H9 (cell line): Measurements from ENCODE around the gene DOCK11. TPM values are rescaled to one million over a fixed set of nuclear protein-coding genes. Genes with fewer than 3 reads are reported as not detected.

ENCODE experiments used
- DNase-seq: peaks from one replicate; pipeline ENCODE4 v3.0.0-alpha.2; 2017
- H2AFZ ChIP-seq: one replicate; pipeline ENCODE4 v1.6.1; 2013; ENCODE audit warnings: mild to moderate bottlenecking, low read length, control low read depth, moderate library complexity
- H2AK5ac ChIP-seq: 2 replicates; pipeline ENCODE4 v1.6.1; 2013; ENCODE audit warnings: low read length, control low read depth, mixed read lengths; ENCODE audit not compliant: insufficient read length
- H2BK120ac ChIP-seq: one replicate; pipeline ENCODE4 v1.6.1; 2013; ENCODE audit warnings: low read depth, mild to moderate bottlenecking, low read length, control low read depth, inconsistent platforms; ENCODE audit not compliant: poor library complexity, severe bottlenecking
- H2BK12ac ChIP-seq: 2 replicates; pipeline ENCODE4 v1.6.1; 2013; ENCODE audit warnings: low read length, control low read depth, mixed read lengths, low read depth; ENCODE audit not compliant: insufficient read length
- H2BK15ac ChIP-seq: 2 replicates; pipeline ENCODE4 v1.6.1; 2013; ENCODE audit warnings: low read depth, low read length, control low read depth
- H2BK20ac ChIP-seq: one replicate; pipeline ENCODE4 v1.6.1; 2013; ENCODE audit warnings: low read depth, mild to moderate bottlenecking, low read length, control low read depth, inconsistent platforms; ENCODE audit not compliant: poor library complexity, severe bottlenecking
- H2BK5ac ChIP-seq: 2 replicates; pipeline ENCODE4 v1.6.1; 2013; ENCODE audit warnings: low read length, control low read depth, mixed read lengths; ENCODE audit not compliant: insufficient read length
- H3K14ac ChIP-seq: 2 replicates; pipeline ENCODE4 v1.6.1; 2013; ENCODE audit warnings: low read length, control low read depth; ENCODE audit not compliant: insufficient read depth
- H3K18ac ChIP-seq: 2 replicates; pipeline ENCODE4 v1.6.1; 2013; ENCODE audit warnings: low read depth, mild to moderate bottlenecking, mixed read lengths, low read length, control low read depth; ENCODE audit not compliant: insufficient read length
- H3K23ac ChIP-seq: 2 replicates; pipeline ENCODE4 v1.6.1; 2013; ENCODE audit warnings: low read length, control low read depth, mixed read lengths, low read depth; ENCODE audit not compliant: insufficient read length
- H3K23me2 ChIP-seq: 2 replicates; pipeline ENCODE4 v1.6.1; 2013; ENCODE audit warnings: low read depth, mild to moderate bottlenecking, mixed read lengths, low read length, control low read depth; ENCODE audit not compliant: insufficient read length, poor library complexity, severe bottlenecking
- H3K27ac ChIP-seq: 2 replicates; pipeline ENCODE4 v1.5.1; 2013; ENCODE audit warnings: low read length, control low read depth, mixed read lengths, low read depth; ENCODE audit not compliant: insufficient read length
- H3K27me3 ChIP-seq: 2 replicates; pipeline ENCODE4 v1.6.1; 2013; ENCODE audit warnings: low read length, control low read depth, inconsistent platforms; ENCODE audit not compliant: insufficient read depth
- H3K4ac ChIP-seq: 2 replicates; pipeline ENCODE4 v1.6.1; 2013; ENCODE audit warnings: low read depth, mild to moderate bottlenecking, control low read depth, inconsistent platforms, low read length, moderate library complexity
- H3K4me1 ChIP-seq: 2 replicates; pipeline ENCODE4 v1.6.1; 2013; ENCODE audit warnings: low read length, control low read depth, inconsistent platforms; ENCODE audit not compliant: insufficient read depth
- H3K4me2 ChIP-seq: 2 replicates; pipeline ENCODE4 v1.6.1; 2013; ENCODE audit warnings: low read length, control low read depth, mixed read lengths; ENCODE audit not compliant: insufficient read length, insufficient read depth
- H3K56ac ChIP-seq: 2 replicates; pipeline ENCODE4 v1.6.1; 2013; ENCODE audit warnings: low read depth, mild to moderate bottlenecking, mixed read lengths, low read length, control low read depth; ENCODE audit not compliant: insufficient read length
- H3K79me1 ChIP-seq: 2 replicates; pipeline ENCODE4 v1.6.1; 2013; ENCODE audit warnings: low read depth, mild to moderate bottlenecking, moderate library complexity, low read length, control low read depth, inconsistent platforms; ENCODE audit not compliant: insufficient read depth, poor library complexity, severe bottlenecking
- H3K79me2 ChIP-seq: 2 replicates; pipeline ENCODE4 v1.6.1; 2013; ENCODE audit warnings: low read length, control low read depth, inconsistent platforms; ENCODE audit not compliant: insufficient read depth
- H3K9ac ChIP-seq: 2 replicates; pipeline ENCODE4 v1.6.1; 2013; ENCODE audit warnings: low read length, control low read depth, mixed read lengths; ENCODE audit not compliant: insufficient read length; ENCODE audit errors: extremely low read depth
- H3K9me3 ChIP-seq: one replicate; pipeline ENCODE4 v1.6.1; 2013; ENCODE audit warnings: low read depth, low read length, inconsistent platforms; ENCODE audit not compliant: control insufficient read depth
- H3T11ph ChIP-seq: one replicate; pipeline ENCODE4 v1.6.1; 2013; ENCODE audit warnings: mild to moderate bottlenecking, low read length, control low read depth, inconsistent platforms
- H4K20me1 ChIP-seq: one replicate; pipeline ENCODE4 v1.6.1; 2013; ENCODE audit not compliant: control insufficient read depth, insufficient read length, insufficient read depth
- H4K5ac ChIP-seq: 2 replicates; pipeline ENCODE4 v1.6.1; 2013; ENCODE audit warnings: low read depth, mild to moderate bottlenecking, mixed read lengths, low read length, control low read depth; ENCODE audit not compliant: insufficient read length
- H4K8ac ChIP-seq: replicated peaks from 2 replicates; pipeline ENCODE4 v1.6.1; 2013; ENCODE audit warnings: low read length, control low read depth, mixed read lengths, low read depth; ENCODE audit not compliant: insufficient read length
- H4K91ac ChIP-seq: 2 replicates; pipeline ENCODE4 v1.6.1; 2013; ENCODE audit warnings: low read depth, mild to moderate bottlenecking, moderate library complexity, mixed read lengths, low read length, control low read depth; ENCODE audit not compliant: insufficient read length
- H3K27ac Mint-ChIP-seq, 3 experiments: 2 replicates in 2 of 3; 3 replicates in 1 of 3; pipeline ENCODE4 v1.8.0; 2020 to 2021; ENCODE audit warnings: mixed read lengths in 3 of 3, mild to moderate bottlenecking in 1 of 3, moderate library complexity in 1 of 3
- H3K27me3 Mint-ChIP-seq: 2 replicates; pipeline ENCODE4 v1.8.0; 2021; ENCODE audit warnings: low read depth, mild to moderate bottlenecking, moderate library complexity, mixed read lengths
- H3K36me3 Mint-ChIP-seq, 3 experiments: 2 replicates in 2 of 3; 3 replicates in 1 of 3; pipeline ENCODE4 v1.8.0; 2020 to 2021; ENCODE audit warnings: low read depth in 3 of 3, mixed read lengths in 3 of 3; ENCODE audit not compliant: insufficient read depth in 1 of 3
- H3K4me1 Mint-ChIP-seq, 2 experiments: 2 replicates each; pipeline ENCODE4 v1.8.0; 2020; ENCODE audit warnings: mixed read lengths in 2 of 2
- H3K4me3 Mint-ChIP-seq, 2 experiments: 2 replicates in 1 of 2; 3 replicates in 1 of 2; pipeline ENCODE4 v1.8.0; 2020 to 2021; ENCODE audit warnings: mild to moderate bottlenecking in 2 of 2, mixed read lengths in 2 of 2, moderate library complexity in 1 of 2
- H3K9me3 Mint-ChIP-seq, 2 experiments: 2 replicates in 1 of 2; 3 replicates in 1 of 2; pipeline ENCODE4 v1.8.0; 2020; ENCODE audit warnings: mild to moderate bottlenecking in 2 of 2, mixed read lengths in 2 of 2, moderate library complexity in 1 of 2
- CTCF ChIP-seq: fragments of 200-600 bp; sonication (generic); conservative IDR thresholded peaks from 3 replicates; pipeline ENCODE4 v1.8.0; 2021; ENCODE audit warnings: antibody characterized with exemption, mild to moderate bottlenecking
- WGBS: extraction: QIAGEN DNeasy Blood & Tissue Kit; methylation state at CpG from one replicate; pipeline ENCODE4 v1.1.7; 2013; ENCODE audit warnings: missing lambda C conversion rate, low lambda C conversion rate, mixed read lengths; ENCODE audit not compliant: insufficient read length; ENCODE audit errors: extremely low coverage; 5-methylcytosine and 5-hydroxymethylcytosine counted together
- total RNA-seq: library from RNA; stranded (reverse); gene quantifications from 2 replicates; pipeline ENCODE4 v1.2.1, GENCODE V29; 2021

DOCK11 gene
- total RNA-seq, 1 experiment from 2014 or later = 6.2 TPM

- no peak overlapping the region for H3K9ac ChIP-seq
- no peak overlapping the region for H3T11ph ChIP-seq
- no peak overlapping the region for H3K23ac ChIP-seq
- TF ChIP-seq CTCF = no peak
- no CpG with 5 or more reads among the region's 3 CpGs for WGBS
- H3K27me3 ChIP-seq = no peaks in the 10 kb centered on the region; the same call in 1 of the 2 replicates
- no peak overlapping the region for H2BK15ac ChIP-seq
- no peak overlapping the region for H3K4ac ChIP-seq
- H2BK12ac ChIP-seq = no peak overlapping the region
- H4K91ac ChIP-seq = no peak overlapping the region
- H3K4me2 ChIP-seq = no peak overlapping the region
- no peak overlapping the region for H2AFZ ChIP-seq
- no peak overlapping the region for H4K5ac ChIP-seq
- H3K79me2 ChIP-seq = no peaks in the 10 kb centered on the region
- no peaks in the 10 kb centered on the region for H3K23me2 ChIP-seq
- peaks cover 0 to 4% (median 2%) of the 10 kb centered on the region in 3 experiments; a peak in 4 of 7 replicates for H3K36me3 Mint-ChIP-seq
- H3K27me3 Mint-ChIP-seq = peaks cover 14% of the 10 kb centered on the region
- H3K9me3 ChIP-seq = peaks cover 21% of the 10 kb centered on the region
- no peaks in the 10 kb centered on the region for H4K20me1 ChIP-seq
- no peaks in the 10 kb centered on the region for H3K79me1 ChIP-seq
- H3K4me3 Mint-ChIP-seq = peak overlapping the region; percentile 17 to 39; a peak in 1 of 5 replicates
- H2BK5ac ChIP-seq = no peak overlapping the region
- no peak for DNase-seq
- no peak overlapping the region for H3K27ac ChIP-seq
- H3K18ac ChIP-seq = no peak overlapping the region
- peaks cover 26 to 36% of the 10 kb centered on the region in 2 experiments for H3K4me1 Mint-ChIP-seq
- H3K9me3 Mint-ChIP-seq = peaks cover 13 to 71% of the 10 kb centered on the region in 2 experiments
- no peak overlapping the region for H2BK120ac ChIP-seq
- no peak overlapping the region for H2AK5ac ChIP-seq
- H3K27ac Mint-ChIP-seq = no peak overlapping the region
- H3K14ac ChIP-seq = no peak overlapping the region
- no peak overlapping the region for H4K8ac ChIP-seq
- no peak overlapping the region for H3K56ac ChIP-seq
- no peak overlapping the region for H2BK20ac ChIP-seq
- H3K4me1 ChIP-seq = peaks cover 3% of the 10 kb centered on the region; the same call in 1 of the 2 replicates
These were observed 233.5 kb downstream of the DOCK11 start for GRCh38 chrX:118729042-118729652.
